A549 (cell line): ENCODE results near the gene DNAJC30. TPM values are rescaled to one million over a fixed set of nuclear protein-coding genes. Genes with fewer than 3 reads are reported as not detected.

Experiments
- ATAC-seq, 2 experiments: fragments of 200-7000 bp in 1 of 2; fragments of >200 bp in 1 of 2; cut with Nextera tagmentation in 1 of 2; cut with Tn5 transposase in 1 of 2; 3 replicates each; pipeline versions ENCODE4 v1.8.0 to v1.9.1; 2018 to 2020; ENCODE audit warnings: mild to moderate bottlenecking in 1 of 2, moderate library complexity in 1 of 2
- CTCF ChIA-PET: fragments of 300-600 bp; sonication (Branson Sonifier 250); formaldehyde crosslinking; extraction: SDS; loops from one replicate; lab custom pipeline; 2021; ENCODE audit warnings: antibody characterized with exemption, inconsistent platforms; lab: Yijun Ruan, JAX
- POLR2A ChIA-PET: fragments of 350-600 bp; formaldehyde crosslinking; extraction: SDS; loops from one replicate; lab custom pipeline; 2021; ENCODE audit warnings: antibody characterized with exemption, inconsistent platforms; lab: Yijun Ruan, JAX
- DNase-seq, 2 experiments: peaks; one replicate each; pipeline versions ENCODE4 v3.0.0 to v3.0.0-alpha.2; 2011 to 2016; ENCODE audit warnings: low read depth in 1 of 2, low spot score in 1 of 2
- FAIRE-seq: peaks from 2 replicates; lab custom pipeline; 2011; peaks lifted over from hg19 to GRCh38; lab: Jason Lieb, UNC
- H3K27ac ChIP-seq, 2 experiments: fragments of >200 bp; sonication (Bioruptor Twin); formaldehyde crosslinking; 3 replicates each; pipeline ENCODE4 v1.5.1; 2016 to 2017
- H3K4me1 ChIP-seq: fragments of >200 bp; sonication (Bioruptor Twin); formaldehyde crosslinking; 3 replicates; pipeline ENCODE4 v1.6.1; 2016
- H3K4me2 ChIP-seq: fragments of >200 bp; sonication (Bioruptor Twin); formaldehyde crosslinking; 3 replicates; pipeline ENCODE4 v1.6.1; 2016
- H3K4me3 ChIP-seq: fragments of >200 bp; sonication (Bioruptor Twin); formaldehyde crosslinking; 3 replicates; pipeline ENCODE4 v1.5.1; 2016
- H3K9me3 ChIP-seq: fragments of >200 bp; sonication (Bioruptor Twin); formaldehyde crosslinking; 3 replicates; pipeline ENCODE4 v1.6.1; 2016
- ATOH8 ChIP-seq: fragments of 250-450 bp; sonication (Bioruptor Pico); IDR thresholded peaks from 2 replicates; pipeline ENCODE4 v1.5.0; 2020; ENCODE audit warnings: low read depth, mild to moderate bottlenecking, moderate library complexity
- BHLHE40 ChIP-seq: IDR thresholded peaks from 2 replicates; pipeline ENCODE4 v1.6.1; 2012; ENCODE audit warnings: low read depth, low read length, inconsistent platforms
- CBX8 ChIP-seq: fragments of 200-600 bp; sonication (generic); IDR thresholded peaks from 2 replicates; pipeline ENCODE4 v1.6.1; 2016
- CHD2 ChIP-seq: fragments of 150-350 bp; IDR thresholded peaks from 2 replicates; pipeline ENCODE4 v1.6.1; 2014; ENCODE audit warnings: low read length; ENCODE audit not compliant: partially characterized antibody
- EHF ChIP-seq: fragments of 250-450 bp; sonication (Bioruptor Pico); IDR thresholded peaks from 2 replicates; pipeline ENCODE4 v1.5.0; 2020; ENCODE audit warnings: mild to moderate bottlenecking
- EHMT2 ChIP-seq: fragments of 200-600 bp; sonication (generic); IDR thresholded peaks from 2 replicates; pipeline ENCODE4 v1.6.1; 2016; ENCODE audit warnings: antibody characterized with exemption, low read depth, mild to moderate bottlenecking, moderate library complexity
- EP300 ChIP-seq, 2 experiments: fragments of >200 bp; sonication (Bioruptor Twin); formaldehyde crosslinking; IDR thresholded peaks; 2 replicates in 1 of 2; 3 replicates in 1 of 2; pipeline ENCODE4 v1.6.1; 2016 to 2017
- ESRRA ChIP-seq: fragments of 150-350 bp; IDR thresholded peaks from 2 replicates; pipeline ENCODE4 v1.6.1; 2014; ENCODE audit warnings: mild to moderate bottlenecking, low read length, borderline replicate concordance
- FOSB ChIP-seq: fragments of 250-450 bp; sonication (Bioruptor Pico); IDR thresholded peaks from 2 replicates; pipeline ENCODE4 v1.5.0; 2020; ENCODE audit warnings: mild to moderate bottlenecking, moderate library complexity
- HDAC2 ChIP-seq: fragments of 200-600 bp; sonication (generic); IDR thresholded peaks from 2 replicates; pipeline ENCODE4 v1.6.1; 2016
- HES2 ChIP-seq: fragments of >200 bp; sonication (Bioruptor Twin); formaldehyde crosslinking; IDR thresholded peaks from 2 replicates; pipeline ENCODE4 v1.6.1; 2016
- HEYL ChIP-seq: fragments of 250-450 bp; sonication (Bioruptor Pico); IDR thresholded peaks from 2 replicates; pipeline ENCODE4 v1.8.0; 2021; ENCODE audit warnings: mild to moderate bottlenecking, moderate library complexity
- HMGXB4 ChIP-seq: fragments of 250-450 bp; sonication (Bioruptor Pico); IDR thresholded peaks from 2 replicates; pipeline ENCODE4 v1.5.0; 2021; ENCODE audit warnings: mild to moderate bottlenecking, moderate library complexity, borderline replicate concordance
- HOXA7 ChIP-seq: fragments of 250-450 bp; sonication (Bioruptor Pico); IDR thresholded peaks from 2 replicates; pipeline ENCODE4 v1.5.0; 2020; ENCODE audit warnings: mild to moderate bottlenecking, moderate library complexity
- HOXB13 ChIP-seq: fragments of 250-450 bp; sonication (Bioruptor Pico); IDR thresholded peaks from 2 replicates; pipeline ENCODE4 v1.5.0; 2020; ENCODE audit warnings: low read depth, mild to moderate bottlenecking, moderate library complexity
- KDM1A ChIP-seq: fragments of 200-600 bp; sonication (generic); IDR thresholded peaks from 2 replicates; pipeline ENCODE4 v1.6.1; 2016; ENCODE audit warnings: low read depth, mild to moderate bottlenecking
- KDM5A ChIP-seq: fragments of 200-600 bp; sonication (generic); IDR thresholded peaks from 2 replicates; pipeline ENCODE4 v1.6.1; 2016; ENCODE audit warnings: antibody characterized with exemption, mild to moderate bottlenecking
- MAFK ChIP-seq: fragments of 450-650 bp; IDR thresholded peaks from 2 replicates; pipeline ENCODE4 v1.6.1; 2014; ENCODE audit not compliant: partially characterized antibody
- MAX ChIP-seq: IDR thresholded peaks from 2 replicates; pipeline ENCODE4 v1.6.1; 2012
- MAZ ChIP-seq: fragments of 150-350 bp; IDR thresholded peaks from 2 replicates; pipeline ENCODE4 v1.6.1; 2014; ENCODE audit warnings: antibody characterized with exemption, low read depth, low read length, borderline replicate concordance
- MYC ChIP-seq: IDR thresholded peaks from 2 replicates; pipeline ENCODE4 v1.6.1; 2012; ENCODE audit warnings: mild to moderate bottlenecking, inconsistent platforms, low read length, improper control_type of control experiment, borderline replicate concordance
- NFE2L2 ChIP-seq: fragments of 150-350 bp; conservative IDR thresholded peaks from 2 replicates; pipeline ENCODE4 v1.6.1; 2014; ENCODE audit warnings: low read length
- NPAS2 ChIP-seq: fragments of 250-450 bp; sonication (Bioruptor Pico); IDR thresholded peaks from 2 replicates; pipeline ENCODE4 v1.8.0; 2022; ENCODE audit warnings: mild to moderate bottlenecking, moderate library complexity, borderline replicate concordance
- PBX3 ChIP-seq: IDR thresholded peaks from 2 replicates; pipeline ENCODE4 v1.6.1; 2012
- PHF8 ChIP-seq: fragments of 200-600 bp; sonication (generic); IDR thresholded peaks from 2 replicates; pipeline ENCODE4 v1.6.1; 2016; ENCODE audit warnings: low read depth, mild to moderate bottlenecking, antibody characterized with exemption, moderate library complexity, borderline replicate concordance
- POLR2A ChIP-seq: IDR thresholded peaks from 2 replicates; pipeline ENCODE4 v1.6.1; 2012; ENCODE audit warnings: mild to moderate bottlenecking, low read length
- POLR2AphosphoS2 ChIP-seq: conservative IDR thresholded peaks from 2 replicates; pipeline ENCODE4 v1.6.1; 2012; ENCODE audit warnings: low read length, improper control_type of control experiment, inconsistent platforms
- RARB ChIP-seq: fragments of 250-450 bp; sonication (Bioruptor Pico); IDR thresholded peaks from 2 replicates; pipeline ENCODE4 v1.8.0; 2021; ENCODE audit warnings: mild to moderate bottlenecking, moderate library complexity
- RCOR1 ChIP-seq: fragments of 150-350 bp; IDR thresholded peaks from 2 replicates; pipeline ENCODE4 v1.6.1; 2014; ENCODE audit warnings: antibody characterized with exemption, low read length, low read depth
- RFX5 ChIP-seq: fragments of 450-650 bp; IDR thresholded peaks from 2 replicates; pipeline ENCODE4 v1.7.1; 2014; ENCODE audit warnings: antibody characterized with exemption, mild to moderate bottlenecking, moderate library complexity
- RNF2 ChIP-seq: fragments of 200-600 bp; sonication (generic); IDR thresholded peaks from 2 replicates; pipeline ENCODE4 v1.6.1; 2016; ENCODE audit warnings: low read depth, mild to moderate bottlenecking, antibody characterized with exemption, moderate library complexity, borderline replicate concordance
- SMC3 ChIP-seq: fragments of >200 bp; sonication (Bioruptor Twin); formaldehyde crosslinking; IDR thresholded peaks from 3 replicates; pipeline ENCODE4 v1.6.1; 2018; ENCODE audit warnings: inconsistent platforms
- USF2 ChIP-seq: fragments of 450-650 bp; IDR thresholded peaks from 2 replicates; pipeline ENCODE4 v1.6.1; 2014; ENCODE audit warnings: antibody characterized with exemption
- ZC3H11A ChIP-seq: fragments of 450-650 bp; IDR thresholded peaks from 2 replicates; pipeline ENCODE4 v1.6.1; 2014; ENCODE audit warnings: antibody characterized with exemption, mild to moderate bottlenecking
- ZFP36 ChIP-seq: fragments of 450-650 bp; IDR thresholded peaks from 2 replicates; pipeline ENCODE4 v1.6.1; 2014; ENCODE audit warnings: borderline replicate concordance; ENCODE audit not compliant: partially characterized antibody
- WGBS: methylation state at CpG from one replicate; pipeline ENCODE4 v1.1.6; 2017; ENCODE audit errors: missing lambda C conversion rate; 5-methylcytosine and 5-hydroxymethylcytosine counted together
- polyA plus RNA-seq, 4 experiments: library from polyadenylated mRNA; depleted of rRNA in 3 of 4; stranded (reverse); fragments of >200 nt; fragmentation: RNase III in 1 of 4; extraction: RNeasy Plus Mini Kit Qiagen cat#74134 plus additional on column Dnase treatment in 1 of 4; gene quantifications; 2 replicates in 3 of 4; 3 replicates in 1 of 4; pipeline ENCODE4 v1.2.3, GENCODE V29; 2011 to 2017
- TF ChIP-seq, protein P1 (sequence below): fragments of >200 bp; sonication (Bioruptor Twin); formaldehyde crosslinking; IDR thresholded peaks from 3 replicates; pipeline ENCODE4 v1.5.1; 2016

The DNAJC30 gene
- polyA plus RNA-seq, 2 of the 4 experiments (the other 2 are of a cell fraction), result 5.7 to 8.9 TPM

GRCh38 chr7:73707045-73707631, 23.9 kb upstream of the DNAJC30 start:
- Histone ChIP-seq H3K4me1 (peaks cover 93% of the 10 kb centered on the region), H3K27ac (peak overlapping the region; percentile 99 to 100), H3K4me2 (peak overlapping the region; percentile 90), H3K9me3 (no peaks in the 10 kb centered on the region), H3K4me3 (peak overlapping the region; percentile 30; the same call in 2 of the 3 replicates)
- peak; percentile 84 for FAIRE-seq
- ATAC-seq, result peak; percentile 19 to 48
- ChIA-PET POLR2A (interaction anchor here (0.6 to 5.0 kb wide), 11 partner anchors 9 to 258 kb away, joined by 3 to 135 read pairs (median 4); partner anchors contain the start of genes ABHD11, BUD23, DNAJC30 and STX1A), CTCF (interaction anchor here (0.6 to 4.4 kb wide), 12 partner anchors 9 to 130 kb away, joined by 3 to 57 read pairs (median 4); partner anchors contain the start of genes STX1A and VPS37D)
- peak; percentile 87 to 98 for DNase-seq
- WGBS, result 2% methylated on average over 13 of the region's 15 CpGs
- TF ChIP-seq EHMT2 (no peak), ZFP36 (no peak), SMC3 (peak; percentile 39; the same call in 2 of the 3 replicates), HMGXB4 (no peak), ATOH8 (CRISPR knock-in tag) (peak; percentile 77; the same call in 1 of the 2 replicates), MAX (peak; percentile 94), FOSB (CRISPR knock-in tag) (peak; percentile 13; the same call in 1 of the 2 replicates), NFE2L2 (no peak), MAFK (no peak), RCOR1 (no peak), NPAS2 (CRISPR knock-in tag) (no peak), EP300 (IDR thresholded peaks at IDR 0.05) (peak; percentile 88 to 91; a peak in 4 of 5 replicates), HOXB13 (CRISPR knock-in tag) (peak; percentile 65), RNF2 (no peak), KDM1A (no peak), HOXA7 (0 out of 2 replicates have a peak, but pooled peaks have one; percentile 9), USF2 (peak; percentile 81), HES2 (no peak), CBX8 (no peak), POLR2AphosphoS2 (no peak), RFX5 (no peak), EHF (CRISPR knock-in tag) (0 out of 2 replicates have a peak, but pooled peaks have one; percentile 39), MYC (peak; percentile 81), MAZ (no peak), PBX3 (peak; percentile 49; the same call in 1 of the 2 replicates), HDAC2 (no peak), POLR2A (no peak), HEYL (CRISPR knock-in tag) (no peak), RARB (CRISPR knock-in tag) (no peak), BHLHE40 (no peak), CHD2 (no peak), KDM5A (no peak), ZC3H11A (no peak), ESRRA (no peak), PHF8 (no peak)
- TF ChIP-seq, protein P1, sequence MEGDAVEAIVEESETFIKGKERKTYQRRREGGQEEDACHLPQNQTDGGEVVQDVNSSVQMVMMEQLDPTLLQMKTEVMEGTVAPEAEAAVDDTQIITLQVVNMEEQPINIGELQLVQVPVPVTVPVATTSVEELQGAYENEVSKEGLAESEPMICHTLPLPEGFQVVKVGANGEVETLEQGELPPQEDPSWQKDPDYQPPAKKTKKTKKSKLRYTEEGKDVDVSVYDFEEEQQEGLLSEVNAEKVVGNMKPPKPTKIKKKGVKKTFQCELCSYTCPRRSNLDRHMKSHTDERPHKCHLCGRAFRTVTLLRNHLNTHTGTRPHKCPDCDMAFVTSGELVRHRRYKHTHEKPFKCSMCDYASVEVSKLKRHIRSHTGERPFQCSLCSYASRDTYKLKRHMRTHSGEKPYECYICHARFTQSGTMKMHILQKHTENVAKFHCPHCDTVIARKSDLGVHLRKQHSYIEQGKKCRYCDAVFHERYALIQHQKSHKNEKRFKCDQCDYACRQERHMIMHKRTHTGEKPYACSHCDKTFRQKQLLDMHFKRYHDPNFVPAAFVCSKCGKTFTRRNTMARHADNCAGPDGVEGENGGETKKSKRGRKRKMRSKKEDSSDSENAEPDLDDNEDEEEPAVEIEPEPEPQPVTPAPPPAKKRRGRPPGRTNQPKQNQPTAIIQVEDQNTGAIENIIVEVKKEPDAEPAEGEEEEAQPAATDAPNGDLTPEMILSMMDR, result no peak
